H9 (cell line): ENCODE data around the gene GRIP1. TPM values are rescaled to one million over a fixed set of nuclear protein-coding genes. Genes with fewer than 3 reads are reported as not detected.

Source experiments
- DNase-seq: peaks from one replicate; pipeline ENCODE4 v3.0.0-alpha.2; 2017
- H2AFZ ChIP-seq: one replicate; pipeline ENCODE4 v1.6.1; 2013; ENCODE audit warnings: mild to moderate bottlenecking, low read length, control low read depth, moderate library complexity
- H2AK5ac ChIP-seq: 2 replicates; pipeline ENCODE4 v1.6.1; 2013; ENCODE audit warnings: low read length, control low read depth, mixed read lengths; ENCODE audit not compliant: insufficient read length
- H2BK120ac ChIP-seq: one replicate; pipeline ENCODE4 v1.6.1; 2013; ENCODE audit warnings: low read depth, mild to moderate bottlenecking, low read length, control low read depth, inconsistent platforms; ENCODE audit not compliant: poor library complexity, severe bottlenecking
- H2BK12ac ChIP-seq: 2 replicates; pipeline ENCODE4 v1.6.1; 2013; ENCODE audit warnings: low read length, control low read depth, mixed read lengths, low read depth; ENCODE audit not compliant: insufficient read length
- H2BK15ac ChIP-seq: 2 replicates; pipeline ENCODE4 v1.6.1; 2013; ENCODE audit warnings: low read depth, low read length, control low read depth
- H2BK20ac ChIP-seq: one replicate; pipeline ENCODE4 v1.6.1; 2013; ENCODE audit warnings: low read depth, mild to moderate bottlenecking, low read length, control low read depth, inconsistent platforms; ENCODE audit not compliant: poor library complexity, severe bottlenecking
- H2BK5ac ChIP-seq: 2 replicates; pipeline ENCODE4 v1.6.1; 2013; ENCODE audit warnings: low read length, control low read depth, mixed read lengths; ENCODE audit not compliant: insufficient read length
- H3K14ac ChIP-seq: 2 replicates; pipeline ENCODE4 v1.6.1; 2013; ENCODE audit warnings: low read length, control low read depth; ENCODE audit not compliant: insufficient read depth
- H3K18ac ChIP-seq: 2 replicates; pipeline ENCODE4 v1.6.1; 2013; ENCODE audit warnings: low read depth, mild to moderate bottlenecking, mixed read lengths, low read length, control low read depth; ENCODE audit not compliant: insufficient read length
- H3K23ac ChIP-seq: 2 replicates; pipeline ENCODE4 v1.6.1; 2013; ENCODE audit warnings: low read length, control low read depth, mixed read lengths, low read depth; ENCODE audit not compliant: insufficient read length
- H3K23me2 ChIP-seq: 2 replicates; pipeline ENCODE4 v1.6.1; 2013; ENCODE audit warnings: low read depth, mild to moderate bottlenecking, mixed read lengths, low read length, control low read depth; ENCODE audit not compliant: insufficient read length, poor library complexity, severe bottlenecking
- H3K27ac ChIP-seq: 2 replicates; pipeline ENCODE4 v1.5.1; 2013; ENCODE audit warnings: low read length, control low read depth, mixed read lengths, low read depth; ENCODE audit not compliant: insufficient read length
- H3K27me3 ChIP-seq: 2 replicates; pipeline ENCODE4 v1.6.1; 2013; ENCODE audit warnings: low read length, control low read depth, inconsistent platforms; ENCODE audit not compliant: insufficient read depth
- H3K4ac ChIP-seq: 2 replicates; pipeline ENCODE4 v1.6.1; 2013; ENCODE audit warnings: low read depth, mild to moderate bottlenecking, control low read depth, inconsistent platforms, low read length, moderate library complexity
- H3K4me1 ChIP-seq: 2 replicates; pipeline ENCODE4 v1.6.1; 2013; ENCODE audit warnings: low read length, control low read depth, inconsistent platforms; ENCODE audit not compliant: insufficient read depth
- H3K4me2 ChIP-seq: 2 replicates; pipeline ENCODE4 v1.6.1; 2013; ENCODE audit warnings: low read length, control low read depth, mixed read lengths; ENCODE audit not compliant: insufficient read length, insufficient read depth
- H3K56ac ChIP-seq: 2 replicates; pipeline ENCODE4 v1.6.1; 2013; ENCODE audit warnings: low read depth, mild to moderate bottlenecking, mixed read lengths, low read length, control low read depth; ENCODE audit not compliant: insufficient read length
- H3K79me1 ChIP-seq: 2 replicates; pipeline ENCODE4 v1.6.1; 2013; ENCODE audit warnings: low read depth, mild to moderate bottlenecking, moderate library complexity, low read length, control low read depth, inconsistent platforms; ENCODE audit not compliant: insufficient read depth, poor library complexity, severe bottlenecking
- H3K79me2 ChIP-seq: 2 replicates; pipeline ENCODE4 v1.6.1; 2013; ENCODE audit warnings: low read length, control low read depth, inconsistent platforms; ENCODE audit not compliant: insufficient read depth
- H3K9ac ChIP-seq: 2 replicates; pipeline ENCODE4 v1.6.1; 2013; ENCODE audit warnings: low read length, control low read depth, mixed read lengths; ENCODE audit not compliant: insufficient read length; ENCODE audit errors: extremely low read depth
- H3K9me3 ChIP-seq: one replicate; pipeline ENCODE4 v1.6.1; 2013; ENCODE audit warnings: low read depth, low read length, inconsistent platforms; ENCODE audit not compliant: control insufficient read depth
- H3T11ph ChIP-seq: one replicate; pipeline ENCODE4 v1.6.1; 2013; ENCODE audit warnings: mild to moderate bottlenecking, low read length, control low read depth, inconsistent platforms
- H4K20me1 ChIP-seq: one replicate; pipeline ENCODE4 v1.6.1; 2013; ENCODE audit not compliant: control insufficient read depth, insufficient read length, insufficient read depth
- H4K5ac ChIP-seq: 2 replicates; pipeline ENCODE4 v1.6.1; 2013; ENCODE audit warnings: low read depth, mild to moderate bottlenecking, mixed read lengths, low read length, control low read depth; ENCODE audit not compliant: insufficient read length
- H4K8ac ChIP-seq: replicated peaks from 2 replicates; pipeline ENCODE4 v1.6.1; 2013; ENCODE audit warnings: low read length, control low read depth, mixed read lengths, low read depth; ENCODE audit not compliant: insufficient read length
- H4K91ac ChIP-seq: 2 replicates; pipeline ENCODE4 v1.6.1; 2013; ENCODE audit warnings: low read depth, mild to moderate bottlenecking, moderate library complexity, mixed read lengths, low read length, control low read depth; ENCODE audit not compliant: insufficient read length
- H3K27ac Mint-ChIP-seq, 3 experiments: 2 replicates in 2 of 3; 3 replicates in 1 of 3; pipeline ENCODE4 v1.8.0; 2020 to 2021; ENCODE audit warnings: mixed read lengths in 3 of 3, mild to moderate bottlenecking in 1 of 3, moderate library complexity in 1 of 3
- H3K27me3 Mint-ChIP-seq: 2 replicates; pipeline ENCODE4 v1.8.0; 2021; ENCODE audit warnings: low read depth, mild to moderate bottlenecking, moderate library complexity, mixed read lengths
- H3K36me3 Mint-ChIP-seq, 3 experiments: 2 replicates in 2 of 3; 3 replicates in 1 of 3; pipeline ENCODE4 v1.8.0; 2020 to 2021; ENCODE audit warnings: low read depth in 3 of 3, mixed read lengths in 3 of 3; ENCODE audit not compliant: insufficient read depth in 1 of 3
- H3K4me1 Mint-ChIP-seq, 2 experiments: 2 replicates each; pipeline ENCODE4 v1.8.0; 2020; ENCODE audit warnings: mixed read lengths in 2 of 2
- H3K4me3 Mint-ChIP-seq, 2 experiments: 2 replicates in 1 of 2; 3 replicates in 1 of 2; pipeline ENCODE4 v1.8.0; 2020 to 2021; ENCODE audit warnings: mild to moderate bottlenecking in 2 of 2, mixed read lengths in 2 of 2, moderate library complexity in 1 of 2
- H3K9me3 Mint-ChIP-seq, 2 experiments: 2 replicates in 1 of 2; 3 replicates in 1 of 2; pipeline ENCODE4 v1.8.0; 2020; ENCODE audit warnings: mild to moderate bottlenecking in 2 of 2, mixed read lengths in 2 of 2, moderate library complexity in 1 of 2
- CTCF ChIP-seq: fragments of 200-600 bp; sonication (generic); conservative IDR thresholded peaks from 3 replicates; pipeline ENCODE4 v1.8.0; 2021; ENCODE audit warnings: antibody characterized with exemption, mild to moderate bottlenecking
- total RNA-seq: library from RNA; stranded (reverse); gene quantifications from 2 replicates; pipeline ENCODE4 v1.2.1, GENCODE V29; 2021

The GRIP1 gene
- total RNA-seq, 1 experiment from 2014 or later = 19.5 TPM

- DNase-seq = no peak
- H2AK5ac ChIP-seq = no peak overlapping the region
- no peak overlapping the region for H4K91ac ChIP-seq
- H3K27me3 ChIP-seq = no peaks in the 10 kb centered on the region
- no peak overlapping the region for H3K18ac ChIP-seq
- H4K5ac ChIP-seq = no peak overlapping the region
- no peaks in the 10 kb centered on the region for H3K36me3 Mint-ChIP-seq
- H3K23ac ChIP-seq = no peak overlapping the region
- no peak overlapping the region for H3K9ac ChIP-seq
- no peaks in the 10 kb centered on the region for H3K27me3 Mint-ChIP-seq
- no peak overlapping the region for H3K4me3 Mint-ChIP-seq
- H3K79me2 ChIP-seq = no peaks in the 10 kb centered on the region
- H3K4ac ChIP-seq = no peak overlapping the region
- no peaks in the 10 kb centered on the region for H4K20me1 ChIP-seq
- H2BK20ac ChIP-seq = no peak overlapping the region
- no peak overlapping the region for H2BK15ac ChIP-seq
- no peaks in the 10 kb centered on the region for H3K9me3 Mint-ChIP-seq
- H3K27ac ChIP-seq = no peak overlapping the region
- H3K4me2 ChIP-seq = no peak overlapping the region
- H2BK12ac ChIP-seq = no peak overlapping the region
- no peak overlapping the region for H2BK5ac ChIP-seq
- no peaks in the 10 kb centered on the region for H3K9me3 ChIP-seq
- no peak overlapping the region for H3K56ac ChIP-seq
- H3K14ac ChIP-seq = no peak overlapping the region
- H3K4me1 ChIP-seq = peaks cover 6% of the 10 kb centered on the region; the same call in 1 of the 2 replicates
- no peak overlapping the region for H2AFZ ChIP-seq
- no peak overlapping the region for H3T11ph ChIP-seq
- H4K8ac ChIP-seq = no peak overlapping the region
- H2BK120ac ChIP-seq = no peak overlapping the region
- no peaks in the 10 kb centered on the region for H3K79me1 ChIP-seq
- no peaks in the 10 kb centered on the region for H3K23me2 ChIP-seq
- H3K27ac Mint-ChIP-seq = no peak overlapping the region
- H3K4me1 Mint-ChIP-seq = peaks cover 3 to 5% of the 10 kb centered on the region in 2 experiments
- TF ChIP-seq CTCF = no peak
These were observed 139.4 kb downstream of the GRIP1 start for GRCh38 chr12:66539431-66539830.
